HG03280 (cell line): ENCODE results near the gene HSD17B8.

Source experiments
- ATAC-seq: cut with Tn5 transposase; IDR thresholded peaks from one replicate; pipeline ENCODE4 v1.9.1; 2021; ENCODE audit warnings: mild to moderate bottlenecking, moderate library complexity; ENCODE audit not compliant: unreplicated experiment

HSD17B8 gene

DNA sequence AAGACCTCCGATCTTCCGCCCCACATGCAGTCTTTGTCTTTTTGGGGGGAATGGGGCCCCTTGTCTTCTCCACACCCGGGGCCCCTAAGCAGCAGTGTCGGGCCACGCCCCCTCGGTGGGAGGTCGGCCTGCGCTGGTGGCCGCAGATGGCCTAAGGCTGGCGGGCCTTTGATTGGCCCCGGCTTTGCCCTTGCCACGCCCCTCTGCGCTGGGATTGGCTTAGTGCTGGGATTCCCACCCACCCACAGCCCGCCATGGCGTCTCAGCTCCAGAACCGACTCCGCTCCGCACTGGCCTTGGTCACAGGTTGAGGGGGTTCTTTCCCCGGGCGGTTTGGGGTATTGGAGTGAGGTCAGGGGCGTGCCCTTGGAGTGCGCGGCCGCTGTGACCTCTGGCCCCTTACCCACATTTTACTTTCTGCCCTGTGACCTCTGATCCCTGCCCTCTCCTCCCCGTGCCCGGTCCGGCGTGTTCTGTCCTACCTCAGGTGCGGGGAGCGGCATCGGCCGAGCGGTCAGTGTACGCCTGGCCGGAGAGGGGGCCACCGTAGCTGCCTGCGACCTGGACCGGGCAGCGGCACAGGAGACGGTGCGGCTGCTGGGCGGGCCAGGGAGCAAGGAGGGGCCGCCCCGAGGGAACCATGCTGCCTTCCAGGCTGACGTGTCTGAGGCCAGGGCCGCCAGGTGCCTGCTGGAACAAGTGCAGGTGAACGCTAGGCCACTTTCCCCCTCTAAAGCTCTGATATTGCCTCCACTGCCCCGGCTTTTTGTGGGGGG is at the start of gene HSD17B8:
Gene HSD17B8, plus strand, starts transcription at position 241 of the 776 bp plus-strand sequence. Its CDS starts 14 bp downstream, at position 255.
- peak; percentile 50 for ATAC-seq

DNA sequence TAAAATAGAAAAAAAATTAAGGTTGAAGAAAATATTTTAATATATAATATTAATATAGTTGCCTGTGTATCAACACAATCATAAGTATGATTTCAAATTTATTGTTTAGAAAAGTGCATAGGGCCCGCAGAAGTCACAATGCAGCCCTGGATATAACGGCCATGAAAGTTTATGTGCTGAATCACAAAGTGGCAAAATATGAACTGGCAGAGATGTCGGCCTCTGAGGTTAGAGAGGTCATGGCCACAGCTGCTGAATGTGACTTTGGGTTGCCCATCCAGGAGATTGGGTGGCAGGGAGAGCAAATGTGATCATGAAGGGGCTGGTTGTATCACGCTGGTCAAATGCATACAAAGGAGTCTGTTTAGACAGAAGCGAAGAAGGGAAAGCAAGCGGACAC is 47.9 kb upstream of the HSD17B8 start:
- ATAC-seq = no peak

DNA sequence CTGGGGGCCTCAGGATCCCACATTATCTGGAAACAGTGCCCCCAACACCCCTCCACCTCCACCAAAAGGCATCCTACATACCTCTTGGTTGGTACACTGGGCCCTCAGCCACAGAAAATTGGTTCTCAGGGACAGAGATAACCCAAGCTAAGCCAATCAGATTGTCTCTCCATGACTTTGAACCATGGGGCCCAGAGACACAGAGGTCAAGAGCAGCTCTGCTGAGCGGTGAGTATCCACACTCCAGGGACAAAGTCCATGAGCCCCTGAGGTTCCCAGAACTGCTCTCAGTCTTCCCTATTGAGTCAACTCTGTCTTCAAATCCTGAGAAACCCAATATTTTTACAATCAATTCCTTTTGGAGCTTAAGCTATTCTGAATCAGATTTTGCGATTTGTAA is 47.5 kb upstream of the HSD17B8 start:
- no peak for ATAC-seq

DNA sequence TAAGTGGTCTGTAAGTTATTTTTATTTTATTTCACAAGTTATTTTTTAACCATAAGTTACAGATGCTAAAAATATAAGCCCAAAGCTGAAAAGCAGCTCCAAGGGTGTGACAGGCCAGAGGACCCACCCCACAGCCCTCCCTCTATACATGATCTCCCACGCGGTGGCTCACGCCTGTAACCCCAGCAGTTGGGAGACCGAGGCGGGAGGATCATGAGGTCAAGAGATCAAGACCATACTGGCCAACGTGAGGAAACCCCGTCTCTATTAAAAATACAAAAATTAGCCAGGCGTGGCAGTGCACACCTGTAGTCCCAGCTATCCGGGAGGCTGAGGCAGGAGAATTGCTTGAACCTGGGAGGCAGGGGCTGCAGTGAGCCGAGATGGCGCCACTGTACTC is 44.4 kb upstream of the HSD17B8 start:
- no peak for ATAC-seq

DNA sequence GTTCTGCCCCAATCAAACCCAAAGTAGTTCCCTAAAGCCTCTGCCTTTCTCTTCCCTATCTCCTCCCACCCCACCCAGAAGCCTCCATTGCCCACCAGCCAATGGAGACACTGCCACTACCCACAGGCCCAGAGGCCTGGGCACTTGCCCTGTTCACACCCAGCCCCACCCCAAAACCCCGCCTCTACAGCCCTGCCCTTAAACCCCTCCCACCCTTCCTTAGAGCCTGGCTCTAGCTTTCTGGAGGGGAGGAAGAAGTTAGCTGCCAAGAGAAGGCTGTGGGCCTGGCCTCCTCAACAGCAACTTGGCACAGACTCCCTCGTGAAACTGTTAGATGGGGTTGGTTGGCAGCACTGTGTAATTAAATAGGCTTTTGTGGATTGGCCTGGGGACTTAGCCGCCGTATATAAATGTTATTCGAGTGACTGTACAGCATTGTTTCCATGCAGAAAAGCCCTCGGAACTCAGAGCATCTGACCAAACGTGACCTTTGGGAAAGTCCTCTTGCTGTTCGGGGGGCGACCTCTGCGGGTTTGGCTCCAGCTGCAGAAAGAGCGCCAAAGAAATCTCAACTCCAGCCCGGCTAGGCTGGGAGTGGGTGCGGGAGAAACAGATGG is 43.6 kb upstream of the HSD17B8 start:
- no peak for ATAC-seq

DNA sequence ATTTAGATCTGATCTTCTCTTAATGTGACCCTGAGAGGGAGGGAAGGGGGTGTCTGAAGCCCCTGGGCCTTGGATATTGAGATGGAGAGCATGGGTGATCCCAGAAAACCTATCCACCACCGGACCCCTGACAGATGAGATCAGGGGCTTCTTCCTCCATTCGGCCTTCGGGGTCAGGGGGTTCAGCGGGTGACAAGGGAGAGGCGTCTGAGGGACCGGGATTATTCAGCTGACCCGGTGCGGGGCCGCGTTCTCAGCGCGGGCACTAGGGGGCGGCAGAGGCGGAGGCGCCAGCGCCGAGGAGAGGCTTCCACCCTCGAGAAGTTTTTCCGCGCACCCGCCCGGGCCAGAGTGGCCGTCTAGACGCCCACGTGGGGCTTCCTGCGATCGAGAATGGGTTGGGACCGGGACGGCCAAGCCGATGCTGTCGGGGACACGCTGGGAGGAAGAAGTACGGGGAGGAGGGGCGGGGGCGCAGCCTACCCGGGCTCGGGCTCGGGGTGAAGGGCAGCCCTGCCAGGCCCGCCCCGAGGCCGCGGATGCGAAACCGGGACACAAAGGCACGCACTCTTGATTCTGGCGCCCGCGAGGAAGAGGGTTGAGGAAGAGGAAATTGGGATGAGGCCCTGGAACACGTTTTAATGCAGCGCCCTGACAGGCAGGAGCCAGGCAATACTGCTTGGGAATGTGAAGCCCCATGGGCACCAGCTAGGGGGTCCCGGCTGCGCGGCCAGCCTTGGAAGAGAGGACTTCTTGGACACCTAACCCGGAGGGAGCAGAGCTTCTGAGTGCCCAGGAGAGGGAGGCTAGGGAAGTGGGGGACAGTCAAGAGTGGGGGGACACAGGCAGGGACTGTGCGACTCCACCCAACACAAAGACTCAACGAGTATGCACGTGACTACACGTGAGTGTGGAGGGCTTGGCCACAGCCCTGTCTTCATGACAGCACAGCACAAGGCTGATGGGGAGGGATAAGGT is 42.8 kb upstream of the HSD17B8 start:
- ATAC-seq = peak; percentile 73

DNA sequence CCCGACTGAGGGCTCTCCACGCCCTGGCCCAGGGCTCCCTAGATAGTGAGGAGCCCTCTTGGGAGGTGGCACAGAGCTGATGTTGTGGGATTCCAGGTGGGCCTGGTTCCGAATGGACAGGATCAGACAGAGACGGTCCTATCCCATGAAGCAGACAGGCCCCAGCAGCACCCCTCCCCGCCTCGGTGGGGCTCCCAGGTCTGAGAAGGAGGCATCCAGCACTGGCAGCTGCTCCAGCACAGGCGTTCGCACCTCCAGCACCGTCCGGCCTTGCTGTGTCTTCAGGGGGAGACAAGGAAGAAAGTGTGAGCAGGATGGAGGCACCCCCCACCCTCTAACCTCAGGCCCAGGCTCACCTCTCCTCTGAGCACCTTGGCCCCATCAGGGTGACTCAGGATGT is 40.9 kb upstream of the HSD17B8 start:
- ATAC-seq = no peak

DNA sequence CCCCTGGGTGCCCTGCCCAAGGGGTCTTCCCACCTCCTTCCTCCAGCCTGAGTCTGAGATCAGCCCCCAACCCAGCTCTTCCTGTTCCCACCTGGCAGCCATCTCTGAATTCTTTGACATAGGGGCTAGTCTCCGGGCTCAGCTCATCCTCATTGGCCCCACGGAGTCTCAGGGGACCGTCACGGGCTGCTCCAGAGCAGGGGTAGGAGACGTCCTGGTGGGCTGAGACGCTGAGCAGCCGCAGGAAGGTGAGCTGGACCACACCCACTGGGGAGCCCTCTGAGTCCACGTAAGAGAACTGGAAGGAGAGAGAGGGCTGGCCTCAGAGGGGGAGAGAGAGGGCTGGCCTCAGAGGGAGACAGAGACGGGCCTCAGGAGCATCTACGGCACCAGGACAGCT is 40.3 kb upstream of the HSD17B8 start:
- no peak for ATAC-seq

DNA sequence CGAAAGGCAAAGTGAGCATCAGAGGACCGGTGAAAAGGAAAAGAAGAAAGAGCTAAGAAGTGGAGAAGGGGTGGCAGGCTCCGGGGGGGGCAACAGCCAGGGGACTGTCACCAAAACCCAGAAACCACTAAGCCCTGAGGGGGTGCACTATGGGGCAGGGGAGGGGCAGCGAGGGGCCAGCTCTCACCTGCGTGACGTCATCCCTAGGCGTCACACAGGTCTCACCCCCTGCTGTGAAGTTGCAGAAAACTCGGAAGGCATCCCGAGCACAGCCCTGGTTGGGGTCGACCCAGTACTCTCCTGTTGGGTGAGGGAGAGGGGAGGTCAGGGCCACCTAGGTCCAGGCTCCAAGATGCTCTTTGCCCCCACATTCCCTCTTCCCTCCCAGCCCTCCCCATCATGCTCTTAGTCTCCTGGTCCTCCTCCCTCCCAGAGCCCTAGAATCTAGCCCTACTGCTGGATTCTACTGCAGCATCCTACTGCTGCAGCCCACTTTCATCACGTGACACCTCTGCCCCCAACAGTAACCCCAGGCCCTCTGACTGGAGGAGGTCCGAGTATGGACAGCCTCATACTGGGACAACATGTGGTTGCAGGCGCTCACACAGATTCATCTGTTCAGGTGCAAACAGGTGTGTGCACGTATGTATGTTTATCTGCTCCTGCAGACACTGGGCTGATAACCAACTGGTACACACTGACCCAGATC is 39.6 kb upstream of the HSD17B8 start:
- ATAC-seq = no peak

DNA sequence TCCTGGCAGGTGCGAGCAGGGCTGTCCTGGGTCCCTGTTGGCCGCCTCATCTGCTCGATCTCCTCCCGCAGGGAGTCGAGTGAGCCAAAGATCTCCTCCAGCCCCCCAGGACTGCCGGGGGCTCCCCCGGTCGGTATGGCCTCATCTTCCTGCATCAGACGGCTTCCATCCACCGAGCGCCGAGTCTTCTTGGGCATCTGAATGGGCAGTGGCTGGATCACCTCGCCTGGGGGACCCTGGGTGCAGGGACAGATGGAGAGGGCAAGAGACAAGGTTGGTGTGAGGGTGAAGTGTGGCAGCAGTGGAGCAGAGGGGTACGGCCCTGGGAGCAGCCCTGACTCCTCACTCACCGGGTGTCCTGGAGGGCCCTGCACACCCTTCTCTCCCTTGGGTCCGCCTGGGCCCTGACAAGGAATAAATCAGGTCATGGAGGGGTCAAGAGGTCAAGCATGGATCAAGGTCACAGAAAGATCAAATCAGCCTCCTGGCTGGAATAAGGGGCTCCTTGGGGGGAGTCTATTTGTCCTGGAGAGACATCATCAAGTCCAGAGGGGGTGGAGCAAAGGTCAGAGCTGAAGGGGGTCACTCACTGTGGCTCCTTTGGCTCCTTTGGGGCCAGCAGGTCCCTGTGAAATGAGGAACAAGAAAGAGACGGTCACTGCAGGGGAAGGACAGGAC is 38.7 kb upstream of the HSD17B8 start:
- ATAC-seq = no peak

DNA sequence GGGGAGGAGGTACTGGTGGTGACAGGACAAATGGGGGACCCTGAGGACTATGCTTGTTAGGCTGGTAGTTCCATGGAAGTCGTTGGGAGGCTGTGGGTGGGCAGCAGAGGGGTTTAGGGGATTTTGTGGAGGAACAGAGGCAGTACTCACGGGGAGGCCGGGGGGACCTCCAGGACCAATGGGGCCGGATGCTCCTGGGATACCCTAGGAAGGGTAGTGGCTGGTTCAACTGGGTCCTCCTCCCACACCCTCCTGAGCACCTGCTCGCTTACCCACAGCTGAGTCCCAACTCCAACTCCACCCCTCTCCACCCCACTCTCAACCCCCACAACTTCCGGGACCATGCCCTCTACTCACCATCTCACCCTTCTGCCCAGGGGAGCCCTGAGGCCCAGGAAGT is 38.1 kb upstream of the HSD17B8 start:
- no peak for ATAC-seq

DNA sequence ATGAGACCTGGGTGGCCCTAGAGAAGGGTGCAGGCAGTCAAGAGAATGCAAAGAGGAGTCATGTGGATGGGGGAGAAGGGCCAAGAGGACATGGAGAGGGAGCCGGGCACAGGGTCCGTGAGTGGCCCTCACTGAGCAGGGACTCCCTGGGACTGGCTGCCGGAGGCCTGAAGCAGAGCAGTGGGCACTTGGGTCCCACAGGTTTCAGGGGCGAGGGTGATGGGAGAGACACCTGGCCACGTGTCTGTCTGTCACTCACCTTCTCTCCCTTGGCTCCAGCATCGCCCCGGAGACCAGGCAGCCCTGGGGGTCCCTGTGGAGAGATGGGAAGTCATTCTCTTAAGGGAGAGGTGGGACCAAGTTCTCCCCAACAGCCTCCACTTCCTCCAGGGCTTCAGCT is 37.6 kb upstream of the HSD17B8 start:
- ATAC-seq = no peak

DNA sequence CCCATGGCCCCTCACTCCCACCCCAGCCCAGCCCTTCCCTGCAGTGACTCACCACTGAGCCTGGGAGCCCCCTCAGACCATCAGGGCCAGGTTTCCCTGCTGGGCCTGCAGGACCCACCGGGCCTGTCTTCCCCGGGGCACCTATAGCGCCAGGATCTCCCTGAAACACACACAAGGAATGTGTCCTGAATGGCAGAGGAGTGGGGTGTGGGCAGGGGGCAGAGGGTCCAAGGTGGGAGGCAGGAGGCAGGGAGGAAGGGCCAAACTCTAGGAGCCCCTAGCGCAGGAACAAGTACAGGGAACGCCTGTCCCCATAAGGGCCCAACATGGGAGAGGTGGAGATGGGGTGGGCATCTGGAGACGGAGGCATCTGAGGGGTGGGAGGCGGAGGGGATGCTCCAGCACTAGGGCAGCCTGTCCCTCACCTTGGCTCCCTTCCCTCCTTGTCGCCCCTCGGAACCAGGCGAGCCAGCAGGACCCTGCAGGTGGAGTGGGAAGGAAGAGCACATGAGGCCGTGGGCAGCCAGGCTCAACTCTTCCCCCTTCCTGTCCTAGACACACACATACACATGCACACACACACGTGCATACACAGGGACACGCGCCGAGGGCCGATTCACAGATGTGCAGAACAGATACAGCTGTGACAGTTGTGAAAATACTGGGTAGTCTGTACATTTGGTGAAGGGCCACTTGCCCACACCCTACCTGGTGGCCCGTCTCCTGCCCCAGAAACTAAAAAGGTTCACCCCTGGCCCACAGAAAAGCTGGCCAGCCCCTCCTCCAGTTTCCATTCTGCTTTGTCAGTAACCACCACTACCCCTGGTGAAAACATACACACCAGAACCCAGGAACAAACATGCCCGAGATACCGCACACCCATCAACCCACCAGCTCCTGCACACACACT is 36.8 kb upstream of the HSD17B8 start:
- ATAC-seq = no peak

DNA sequence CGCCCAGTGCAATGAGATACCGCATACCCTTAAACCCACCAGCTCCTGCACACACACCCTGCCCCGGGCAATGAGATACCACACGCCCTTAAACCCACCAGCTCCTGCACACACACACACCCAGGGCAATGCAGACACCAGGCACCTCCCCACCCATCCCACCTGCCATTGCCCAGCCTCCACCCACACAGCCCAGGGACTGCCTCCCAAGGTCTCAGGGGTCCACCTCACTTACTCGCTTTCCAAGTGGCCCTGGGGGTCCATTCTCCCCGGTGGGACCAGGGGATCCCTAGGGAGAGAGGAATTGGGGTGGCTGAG is 36.2 kb upstream of the HSD17B8 start:
- no peak for ATAC-seq

DNA sequence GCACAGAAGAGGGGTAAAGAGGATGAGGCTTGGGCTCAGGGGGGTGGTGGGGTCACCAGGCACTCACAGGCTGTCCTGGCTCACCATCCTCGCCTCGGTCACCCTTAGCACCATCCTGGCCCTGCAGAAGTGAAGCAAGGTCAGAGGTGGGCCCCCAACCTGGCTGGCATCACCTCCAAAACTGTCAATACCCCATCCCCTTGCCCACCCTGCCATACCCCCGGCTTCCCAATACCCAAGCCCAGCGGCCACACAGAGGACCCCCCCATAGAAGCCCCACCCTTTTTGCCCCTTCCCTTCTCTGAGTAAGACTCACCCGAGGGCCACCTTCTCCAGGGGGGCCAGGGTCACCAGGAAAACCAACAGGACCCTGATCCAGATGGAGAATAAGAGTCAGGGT is 35.8 kb upstream of the HSD17B8 start:
- no peak for ATAC-seq

DNA sequence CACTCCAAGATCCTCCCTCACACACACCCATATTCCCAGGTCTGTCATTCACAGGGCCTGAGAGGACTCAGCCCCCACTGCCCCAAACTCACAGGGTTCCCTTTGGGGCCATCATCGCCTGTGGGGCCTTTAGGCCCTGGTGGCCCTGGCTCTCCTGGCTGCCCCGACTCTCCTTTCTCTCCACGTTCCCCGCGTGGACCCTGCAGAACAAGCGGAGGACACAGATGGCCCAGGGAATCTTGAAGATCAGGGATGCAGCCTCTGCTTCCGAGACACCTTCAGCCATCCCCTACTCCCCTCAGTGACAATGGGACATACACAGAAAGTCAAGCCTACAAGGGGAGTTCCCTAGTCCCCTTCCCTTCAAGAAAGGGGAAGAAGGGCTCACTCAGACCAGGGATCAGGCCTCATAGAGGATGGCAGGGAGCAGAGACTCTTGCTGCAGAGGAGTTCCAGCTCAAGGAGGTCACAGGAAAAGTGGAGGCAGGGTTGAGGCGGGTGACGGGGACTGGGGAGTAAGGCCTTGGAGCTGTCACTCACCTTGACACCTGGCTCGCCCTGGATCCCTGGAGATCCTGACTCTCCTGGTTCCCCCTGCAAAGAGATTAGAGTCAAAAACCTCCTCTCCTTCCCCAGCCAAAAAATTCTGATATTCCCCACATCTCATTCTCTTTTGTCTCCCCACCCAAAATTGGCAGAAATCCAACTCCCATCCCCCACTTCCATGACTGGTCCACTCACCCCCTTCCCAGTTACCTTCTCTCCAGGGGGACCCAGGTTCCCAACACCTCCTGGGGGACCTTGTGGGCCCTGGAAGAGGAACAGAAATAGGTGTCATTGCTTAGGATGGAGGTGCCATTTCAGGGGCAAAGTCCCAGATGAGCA is 34.9 kb upstream of the HSD17B8 start:
- ATAC-seq = no peak

DNA sequence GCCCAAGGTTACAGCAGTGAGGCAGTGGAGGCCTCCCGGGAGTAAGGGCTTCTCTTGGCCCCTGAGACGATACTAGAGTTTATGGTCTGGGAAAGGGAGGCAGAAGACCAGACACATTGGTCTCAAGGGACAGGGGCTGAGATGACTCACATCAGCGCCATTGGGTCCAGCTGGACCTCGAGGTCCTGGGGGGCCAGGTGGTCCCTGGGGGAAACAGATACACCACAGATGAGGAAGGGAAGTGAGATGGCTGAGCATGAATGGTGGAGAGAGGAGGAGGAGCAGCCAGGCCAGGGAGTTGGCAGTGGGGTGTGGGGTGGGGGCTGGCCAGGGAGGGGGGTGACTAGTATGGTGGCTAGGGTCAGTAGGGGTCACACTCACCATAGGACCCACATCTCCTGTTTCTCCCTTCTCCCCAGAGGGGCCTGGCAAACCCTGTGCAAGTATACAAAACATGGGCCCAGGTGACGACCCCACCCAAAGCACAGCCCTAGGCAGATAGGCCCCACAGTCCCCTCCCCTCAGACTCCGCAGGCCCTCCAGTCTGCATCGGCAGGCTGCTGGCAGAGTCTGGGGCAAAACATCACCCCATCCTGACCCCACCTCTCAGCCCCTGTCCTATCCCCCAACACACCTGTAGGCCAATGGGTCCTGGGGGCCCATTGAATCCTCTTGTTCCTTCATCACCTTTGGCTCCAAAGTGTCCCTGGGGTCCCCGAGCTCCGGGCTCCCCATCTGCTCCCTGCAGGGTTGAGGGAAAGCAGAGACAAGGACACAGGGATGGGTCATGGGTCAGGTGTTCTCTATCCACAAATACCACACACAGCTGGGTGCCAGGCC is 34.1 kb upstream of the HSD17B8 start:
- no peak for ATAC-seq
